GM19468 (cell line): ENCODE results near the gene PDS5A.
"Not testable (repeated sequence)": the region's sequence is repeated elsewhere in the genome, so short reads cannot be mapped to it uniquely, and the experiment has no call there.

ENCODE experiments used
- ATAC-seq: cut with Tn5 transposase; IDR thresholded peaks from one replicate; pipeline ENCODE4 v1.9.1; 2021; ENCODE audit warnings: mild to moderate bottlenecking, moderate library complexity, moderate number of reproducible peaks; ENCODE audit not compliant: unreplicated experiment; ENCODE audit errors: extremely low read depth

The PDS5A gene

DNA sequence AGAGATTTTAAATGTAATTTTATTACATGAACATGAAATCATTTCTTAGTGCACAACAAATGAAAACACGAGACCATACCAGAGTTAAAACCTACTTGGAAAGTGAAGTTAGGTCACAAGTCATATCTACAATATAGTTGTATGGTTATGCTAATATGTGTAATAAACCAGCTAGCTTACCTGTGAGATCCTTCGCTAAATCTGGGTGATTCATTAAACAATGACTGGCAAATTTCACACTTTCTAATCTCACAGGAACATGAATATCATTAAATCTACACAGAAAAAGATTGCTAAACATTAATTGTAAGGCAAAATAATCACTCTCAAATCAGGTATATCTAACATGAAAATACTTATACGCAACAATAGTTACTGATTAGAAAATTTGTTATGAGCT, 67.6 kb downstream of the PDS5A start:
- ATAC-seq, result no peak

DNA sequence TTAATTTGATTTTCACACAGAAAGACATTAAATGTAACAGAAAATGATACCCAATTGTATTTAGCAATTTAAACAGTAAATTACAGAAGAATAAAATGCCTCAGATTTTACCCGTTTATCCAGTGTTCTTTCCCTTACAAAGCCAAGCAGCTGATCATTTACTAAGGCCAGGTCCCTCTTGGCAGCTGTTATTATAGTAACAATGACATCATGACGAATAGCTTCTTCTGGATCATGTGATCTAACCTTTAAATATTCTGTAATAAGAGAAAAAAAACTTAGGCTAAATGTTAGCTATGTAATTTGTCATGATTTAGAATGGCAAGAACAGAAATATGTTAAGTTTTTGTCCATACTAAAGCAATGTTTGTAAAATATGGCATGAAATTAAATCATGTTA, 69.4 kb downstream of the PDS5A start:
- ATAC-seq, result no peak

DNA sequence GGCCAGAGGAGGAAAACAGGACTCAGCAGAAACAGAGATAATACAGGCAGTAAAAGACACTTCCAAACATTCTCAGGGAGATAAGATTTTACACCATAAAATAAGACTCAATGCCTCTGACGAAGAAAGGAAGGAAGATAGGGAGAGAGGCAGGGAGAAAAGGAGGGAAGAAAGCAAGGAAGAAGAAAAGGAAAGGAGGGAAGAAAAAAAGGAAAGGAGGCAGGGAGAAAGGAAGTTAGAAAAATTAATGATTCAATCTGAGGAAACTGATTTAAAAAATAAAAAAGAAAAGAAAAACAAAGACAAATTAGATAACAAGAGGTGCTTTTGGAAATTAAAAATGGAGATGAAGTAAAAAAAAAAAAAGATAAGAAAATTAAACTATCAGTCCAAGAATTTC, 72.1 kb downstream of the PDS5A start:
- ATAC-seq, result no peak

DNA sequence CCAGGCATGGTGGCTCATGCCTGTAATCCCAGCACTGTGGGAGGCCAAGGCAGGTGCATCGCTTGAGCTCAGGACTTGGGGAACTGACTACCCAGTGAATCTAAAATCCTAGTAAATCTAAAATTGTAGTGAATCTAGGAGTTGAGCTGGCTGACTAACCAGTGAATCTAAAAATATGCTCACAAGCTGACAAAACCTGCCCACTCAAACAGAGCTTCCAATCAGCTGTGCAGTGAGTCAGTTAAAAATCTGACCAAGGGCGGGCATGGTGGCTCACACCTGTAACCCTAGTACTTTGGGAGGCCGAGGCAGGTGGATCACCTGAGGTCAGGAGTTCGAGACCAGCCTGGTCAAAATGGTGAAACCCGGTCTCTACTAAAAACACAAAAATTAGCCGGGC, 72.7 kb downstream of the PDS5A start:
- not testable (repeated sequence) for ATAC-seq

DNA sequence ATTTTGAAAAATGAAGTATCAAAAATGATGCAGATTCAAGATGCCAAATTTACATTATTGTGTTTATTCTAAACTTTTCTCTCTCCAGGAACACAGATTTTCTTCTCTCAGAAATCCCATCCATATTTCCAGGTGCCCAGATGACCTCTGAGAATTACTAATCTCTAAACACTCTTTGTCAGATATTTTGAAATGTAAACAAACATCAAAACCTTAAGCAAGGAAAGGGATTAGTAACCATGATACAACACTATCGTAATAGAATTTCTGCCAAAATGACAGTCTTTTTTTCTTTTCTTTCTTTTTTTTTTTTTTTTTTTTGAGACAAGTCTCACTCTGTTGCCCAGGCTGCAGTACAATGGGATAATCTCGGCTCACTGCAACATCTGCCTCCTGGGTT, 76.7 kb downstream of the PDS5A start:
- ATAC-seq, result no peak

DNA sequence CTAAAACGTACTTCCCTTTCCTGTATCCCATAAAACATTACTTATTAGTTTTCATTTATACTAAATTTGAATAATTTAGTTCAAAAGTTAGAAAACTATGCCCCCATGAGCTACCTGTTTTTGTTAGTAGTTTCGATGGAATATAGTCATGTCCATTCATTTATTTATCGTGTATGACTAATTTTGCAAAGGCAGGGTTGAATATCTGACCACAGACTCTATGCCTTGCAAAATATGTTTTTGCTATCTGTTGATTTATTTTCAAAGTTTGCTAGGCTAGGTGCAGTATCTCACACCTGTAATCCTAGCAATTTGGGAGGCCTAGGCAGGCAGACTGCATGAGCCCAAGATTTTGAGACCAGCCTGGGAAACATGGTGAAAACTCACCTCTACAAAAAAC, 78.4 kb downstream of the PDS5A start:
- no peak for ATAC-seq

DNA sequence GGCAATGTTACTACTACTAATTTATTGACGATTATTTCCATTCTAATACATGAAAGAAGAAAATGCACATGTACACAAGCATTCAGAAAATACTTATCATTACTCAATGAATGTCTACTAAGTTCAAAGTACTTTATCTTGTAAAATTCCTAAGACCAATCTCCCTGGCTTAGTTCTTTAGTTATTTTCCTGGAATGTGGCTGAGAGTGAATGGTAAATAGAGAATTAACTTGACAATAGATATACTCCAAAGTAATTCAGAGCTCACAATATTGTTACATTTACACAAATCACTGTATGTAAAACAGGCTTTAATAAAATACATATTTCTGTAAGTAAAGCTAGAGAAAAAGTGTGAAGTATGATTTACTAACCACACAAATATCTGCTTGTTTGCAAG, 79.7 kb downstream of the PDS5A start:
- ATAC-seq, result no peak

DNA sequence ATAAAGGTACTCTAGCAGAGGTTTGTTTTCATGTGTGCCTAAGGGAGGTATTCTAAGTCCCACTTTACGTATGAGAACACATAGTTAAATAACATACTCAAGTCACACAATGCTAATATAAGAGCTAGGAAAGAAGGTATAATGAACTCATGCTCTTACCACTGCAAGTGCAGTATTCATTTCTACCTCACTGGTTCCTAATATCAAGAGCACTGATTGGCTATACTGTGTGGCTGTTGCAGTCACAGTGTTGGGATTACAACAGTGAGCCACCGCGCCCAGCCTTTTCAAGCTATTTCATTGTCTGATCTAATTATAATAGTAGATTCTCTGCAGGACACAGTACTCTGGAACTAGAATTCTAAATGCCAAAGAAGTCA, 84.0 kb downstream of the PDS5A start:
- no peak for ATAC-seq

DNA sequence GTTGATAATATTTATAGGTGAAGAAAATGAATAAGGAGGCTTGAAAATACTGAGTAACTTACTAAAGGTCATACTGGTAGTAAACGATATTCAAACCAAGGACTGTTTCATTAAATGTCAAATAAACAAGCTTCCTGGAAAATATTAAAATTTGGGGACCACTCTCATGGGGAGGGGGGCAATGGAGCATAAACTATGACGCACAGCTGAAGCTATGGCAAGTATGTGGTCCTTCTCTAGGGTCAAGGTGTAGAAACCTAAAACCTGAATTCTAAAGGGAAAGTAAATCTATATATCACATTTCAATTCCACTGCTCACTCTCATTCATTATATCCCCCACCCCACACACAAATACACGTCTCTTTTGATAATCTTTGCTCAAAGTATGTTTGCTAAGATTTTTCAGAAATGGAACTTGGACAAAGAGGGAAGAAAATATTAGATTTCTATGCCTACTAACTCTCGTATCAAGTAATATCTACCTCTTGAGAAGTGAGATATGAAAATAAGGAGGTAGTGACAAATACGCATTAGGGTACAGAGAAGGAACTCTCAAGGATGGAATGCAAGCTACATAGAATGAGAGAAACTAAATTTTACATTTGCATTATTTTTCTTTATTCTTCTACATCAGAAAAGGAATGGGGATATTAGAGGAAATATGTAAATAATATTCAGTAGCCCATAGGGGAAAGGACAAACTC, 84.6 kb downstream of the PDS5A start:
- no peak for ATAC-seq

DNA sequence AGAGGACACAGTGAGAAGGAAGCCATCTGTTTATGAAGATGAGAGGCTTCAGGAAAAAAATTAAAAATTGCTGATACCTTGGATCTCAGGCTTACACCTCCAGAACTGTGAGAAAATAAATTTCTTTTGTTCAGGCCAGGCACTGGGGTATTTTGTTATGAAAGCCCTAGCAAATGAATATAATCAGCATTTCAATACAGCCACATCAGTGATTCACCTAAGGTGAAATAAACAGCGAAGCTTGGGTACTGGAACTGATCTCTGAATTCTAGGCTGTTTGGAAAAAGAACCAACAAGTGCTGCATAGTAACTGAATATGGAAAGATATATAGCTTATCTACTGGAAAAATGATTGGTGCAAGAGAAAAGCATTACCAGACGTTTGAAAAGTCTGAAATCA, 88.5 kb downstream of the PDS5A start:
- ATAC-seq, result no peak

DNA sequence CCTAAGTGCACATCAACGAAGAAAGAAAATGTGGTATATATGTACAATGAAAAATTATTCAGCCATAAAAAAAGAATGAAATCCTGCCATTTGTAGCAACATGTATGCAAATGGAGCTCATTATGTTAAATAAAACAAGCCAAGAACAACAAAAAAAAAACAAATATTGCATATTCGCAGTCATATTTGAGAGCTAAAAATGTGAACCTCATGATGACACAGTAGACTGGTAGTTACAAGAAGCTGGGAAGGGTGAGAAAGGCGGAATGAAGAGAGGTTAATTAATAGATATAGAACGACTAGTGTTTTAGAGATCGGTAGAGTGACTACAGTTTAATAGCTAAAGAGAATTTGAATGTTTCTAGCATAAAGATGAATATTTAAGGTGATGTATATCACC, 89.2 kb downstream of the PDS5A start:
- ATAC-seq, result no peak

DNA sequence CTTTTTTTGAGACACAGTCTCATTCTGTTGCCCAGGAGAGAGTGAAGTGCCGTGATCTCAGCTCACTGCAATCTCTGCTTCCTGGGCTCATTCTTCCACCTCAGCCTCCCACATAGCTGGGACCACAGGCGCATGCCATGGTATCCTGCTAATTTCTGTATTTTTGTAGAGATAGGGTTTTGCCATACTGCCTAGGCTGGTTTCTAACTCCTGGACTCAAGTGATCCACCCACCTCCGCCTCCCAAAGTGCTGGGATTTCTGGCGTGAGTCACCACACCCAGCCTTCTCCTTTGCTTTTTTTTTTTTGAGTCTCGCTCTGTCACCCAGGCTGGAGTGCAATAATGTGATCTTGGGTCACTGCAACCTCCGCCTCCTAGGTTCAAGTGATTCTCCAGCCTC, 94.1 kb downstream of the PDS5A start:
- ATAC-seq, result no peak

DNA sequence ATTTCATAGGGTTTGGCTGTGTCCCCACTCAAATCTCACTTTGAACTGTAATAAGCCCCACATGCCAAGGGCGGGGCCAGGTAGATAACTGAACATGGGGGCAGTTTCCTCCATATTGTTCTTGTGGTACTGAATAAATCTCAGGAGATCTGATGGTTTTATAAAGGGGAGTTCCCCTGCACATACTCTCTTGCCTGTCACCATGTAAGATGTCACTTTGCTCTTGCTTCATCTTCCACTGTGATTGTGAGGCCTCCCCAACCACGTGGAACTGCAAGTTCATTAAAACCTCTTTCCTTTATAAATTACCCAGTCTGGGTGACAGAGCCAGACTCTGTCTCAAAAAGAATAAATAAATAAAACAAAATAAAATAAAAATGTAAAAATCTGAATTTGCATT, 95.9 kb downstream of the PDS5A start:
- ATAC-seq, result no peak

DNA sequence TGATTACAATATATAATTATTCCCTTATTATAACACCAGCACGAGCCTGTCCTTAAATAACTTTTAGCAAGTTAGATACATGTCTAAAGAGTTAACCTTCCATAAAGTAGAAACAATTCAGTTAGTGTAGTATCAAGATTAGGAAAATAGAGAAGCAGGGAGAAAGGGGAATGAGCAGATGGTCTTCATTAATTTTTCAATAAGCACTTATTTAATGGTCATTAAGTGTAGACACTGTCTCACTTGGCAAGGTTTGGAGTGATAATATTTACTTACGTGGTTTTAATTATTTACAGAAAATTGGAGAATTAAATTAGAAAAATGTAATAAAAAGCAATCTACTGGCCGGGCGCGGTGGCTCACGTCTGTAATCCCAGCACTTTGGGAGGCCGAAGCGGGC, 99.7 kb downstream of the PDS5A start:
- no peak for ATAC-seq

DNA sequence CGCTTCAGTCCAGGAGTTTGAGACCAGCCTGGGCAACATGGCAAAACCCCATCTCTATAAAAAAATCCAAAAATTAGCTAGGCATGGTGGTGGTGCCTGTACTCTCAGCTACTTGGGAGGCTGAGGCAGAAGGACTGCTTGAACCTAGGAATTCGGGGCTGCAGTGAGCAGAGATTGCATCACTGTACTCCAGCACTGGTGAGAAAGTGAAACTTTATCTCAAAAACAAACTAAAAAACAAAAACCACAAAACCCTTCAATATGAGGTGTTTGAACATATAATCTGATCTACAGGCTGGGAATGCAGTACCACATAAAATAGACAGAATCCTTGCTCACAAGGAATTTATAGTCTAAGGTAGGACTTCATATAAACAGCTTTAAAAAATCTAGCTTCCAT, 103.9 kb downstream of the PDS5A start:
- ATAC-seq, result no peak

DNA sequence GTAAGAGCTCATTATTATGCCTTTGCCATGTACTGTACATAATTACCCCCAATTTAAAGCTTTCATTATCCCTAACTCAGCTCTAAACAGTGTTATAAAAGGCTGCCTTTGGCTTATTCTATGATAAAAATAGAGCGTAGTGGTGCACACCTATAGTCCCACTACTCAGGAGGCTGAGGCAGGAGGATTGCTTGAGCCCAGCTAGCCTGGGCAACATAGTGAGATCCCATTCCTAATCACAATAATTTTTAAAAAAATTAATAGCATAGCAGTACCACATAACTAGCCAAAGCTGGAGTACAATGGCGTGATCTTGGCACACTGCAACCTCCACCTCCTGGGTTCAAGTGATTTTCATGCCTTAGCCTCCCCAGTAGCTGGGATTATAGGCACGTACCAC, 112.4 kb downstream of the PDS5A start:
- ATAC-seq, result no peak

DNA sequence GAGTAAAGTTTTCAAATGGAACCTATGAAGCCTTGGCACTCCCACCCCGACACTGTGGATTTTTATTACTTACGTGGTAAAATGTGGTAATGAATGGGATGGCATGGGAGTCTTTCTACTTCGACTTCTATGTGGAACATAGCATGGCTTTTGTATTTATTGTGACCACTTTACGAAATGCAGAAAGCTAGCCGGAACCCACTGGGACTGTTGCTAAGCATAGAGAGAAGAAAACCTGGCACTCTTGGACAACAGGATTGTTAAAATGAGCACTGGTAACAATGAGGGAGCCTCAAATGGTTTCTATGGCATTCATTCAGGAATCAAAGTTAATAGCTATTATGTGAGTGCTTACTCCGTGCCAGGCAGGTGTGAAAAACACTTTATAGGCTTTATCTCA, 113.3 kb downstream of the PDS5A start:
- ATAC-seq, result no peak

DNA sequence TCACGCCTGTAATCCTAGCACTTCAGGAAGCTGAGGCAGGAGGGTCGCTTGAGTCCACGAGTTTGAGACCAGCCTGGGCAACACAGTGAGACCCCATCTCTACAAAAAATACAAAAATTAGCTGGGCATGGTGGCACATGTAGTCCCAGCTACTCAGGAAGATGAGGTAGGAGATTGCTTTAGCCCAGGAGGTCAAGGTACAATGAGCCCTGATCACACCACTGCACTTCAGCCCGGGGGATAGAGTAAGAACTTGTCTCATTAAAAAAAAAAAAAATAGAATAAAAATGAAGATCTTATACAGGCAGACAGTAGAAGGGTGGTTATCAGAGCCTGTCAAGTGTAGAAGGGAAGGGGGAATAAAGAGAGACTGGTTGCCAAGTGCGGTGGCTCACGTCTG, 116.9 kb downstream of the PDS5A start:
- ATAC-seq, result no peak

DNA sequence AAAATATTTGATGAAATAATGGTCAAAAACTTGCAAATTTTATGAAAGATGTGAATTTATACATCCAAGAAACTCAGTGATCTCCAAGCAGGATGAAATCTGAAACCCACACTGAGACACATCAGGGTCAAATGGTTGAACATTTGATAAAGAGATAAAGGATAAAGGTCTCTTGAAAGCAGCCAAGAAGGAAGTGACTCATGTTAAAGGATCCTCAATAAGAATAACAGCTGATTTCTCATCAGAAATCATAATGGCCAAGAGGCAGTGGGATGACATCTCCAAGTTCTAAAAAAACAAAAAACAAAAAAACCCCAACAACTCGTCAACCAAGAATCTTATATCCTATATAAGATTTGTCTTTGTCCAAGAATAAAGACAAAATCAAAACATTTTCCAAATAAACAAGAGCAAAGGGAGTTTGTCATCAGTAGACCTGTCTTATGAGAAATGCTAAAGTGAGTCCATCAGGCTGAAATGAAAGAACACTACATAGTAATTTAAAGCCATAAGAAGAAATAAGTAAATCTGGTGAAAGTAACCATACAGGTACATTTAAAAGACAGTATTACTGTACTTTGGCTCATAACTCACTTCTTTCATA, 121.7 kb downstream of the PDS5A start:
- no peak for ATAC-seq

DNA sequence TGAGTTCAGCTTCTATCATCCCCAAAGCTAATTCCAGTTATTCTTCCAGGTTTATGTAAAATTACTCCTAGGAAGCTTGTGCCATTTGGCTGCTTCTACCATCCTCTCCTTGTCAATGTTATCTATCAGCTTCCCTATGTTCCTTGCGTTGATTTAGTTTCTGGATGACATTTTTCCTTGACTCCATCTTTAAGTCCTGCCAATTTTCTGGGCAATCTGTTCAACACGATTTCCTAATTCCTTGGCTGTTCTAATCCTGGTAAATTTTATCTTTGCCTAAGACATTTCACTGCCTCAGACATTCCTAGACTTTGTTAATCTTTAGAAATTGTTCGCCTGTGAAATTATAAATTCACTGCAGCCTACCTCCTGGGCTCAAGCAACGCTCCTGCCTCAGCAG, 125.1 kb downstream of the PDS5A start:
- ATAC-seq, result no peak

DNA sequence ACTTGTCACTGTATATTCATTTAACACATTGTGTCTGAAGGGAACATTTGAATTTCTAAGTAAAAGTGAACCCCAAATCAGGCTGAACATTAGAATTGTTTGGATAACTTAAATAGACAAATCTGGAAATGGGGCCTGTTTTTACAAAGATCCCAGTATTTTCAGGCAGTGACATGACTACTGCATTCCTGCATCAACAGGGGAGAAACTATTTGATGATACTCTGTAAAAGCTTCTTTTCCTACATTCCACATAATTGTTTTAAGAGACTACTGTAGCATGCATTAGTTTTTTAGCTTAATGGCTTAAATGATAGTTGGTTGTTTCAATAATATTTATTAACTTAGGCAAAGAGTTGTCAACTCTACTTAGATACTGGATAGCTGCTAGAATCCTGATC, 127.0 kb downstream of the PDS5A start:
- no peak for ATAC-seq

DNA sequence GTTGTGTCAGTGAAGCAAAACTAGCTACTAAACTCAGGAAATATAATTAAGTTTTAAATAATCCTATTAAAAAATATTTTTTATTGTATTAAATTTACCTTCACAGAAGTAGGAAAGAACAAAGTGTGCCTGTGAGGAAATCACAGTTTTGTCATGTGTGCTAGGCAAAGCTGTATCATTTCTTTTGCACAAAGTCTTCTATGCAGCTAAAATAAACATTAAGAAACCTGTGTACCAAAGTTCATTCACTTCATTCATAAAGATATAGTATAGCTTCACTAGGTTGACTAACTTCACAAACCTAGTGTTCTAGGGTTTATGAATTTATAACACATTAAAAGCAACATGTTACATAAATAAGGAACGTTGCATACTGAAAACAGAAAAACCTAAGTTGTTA, 131.0 kb downstream of the PDS5A start:
- ATAC-seq, result no peak
